Nucleus accumbens (tissue), 56 donors: ENCODE data around the gene IL36RN.

Source experiments
- DNase-seq, 56 donors: peaks; one replicate each; lab custom pipeline; 2025; lab: John Stamatoyannopoulos, UW

Gene IL36RN

DNA sequence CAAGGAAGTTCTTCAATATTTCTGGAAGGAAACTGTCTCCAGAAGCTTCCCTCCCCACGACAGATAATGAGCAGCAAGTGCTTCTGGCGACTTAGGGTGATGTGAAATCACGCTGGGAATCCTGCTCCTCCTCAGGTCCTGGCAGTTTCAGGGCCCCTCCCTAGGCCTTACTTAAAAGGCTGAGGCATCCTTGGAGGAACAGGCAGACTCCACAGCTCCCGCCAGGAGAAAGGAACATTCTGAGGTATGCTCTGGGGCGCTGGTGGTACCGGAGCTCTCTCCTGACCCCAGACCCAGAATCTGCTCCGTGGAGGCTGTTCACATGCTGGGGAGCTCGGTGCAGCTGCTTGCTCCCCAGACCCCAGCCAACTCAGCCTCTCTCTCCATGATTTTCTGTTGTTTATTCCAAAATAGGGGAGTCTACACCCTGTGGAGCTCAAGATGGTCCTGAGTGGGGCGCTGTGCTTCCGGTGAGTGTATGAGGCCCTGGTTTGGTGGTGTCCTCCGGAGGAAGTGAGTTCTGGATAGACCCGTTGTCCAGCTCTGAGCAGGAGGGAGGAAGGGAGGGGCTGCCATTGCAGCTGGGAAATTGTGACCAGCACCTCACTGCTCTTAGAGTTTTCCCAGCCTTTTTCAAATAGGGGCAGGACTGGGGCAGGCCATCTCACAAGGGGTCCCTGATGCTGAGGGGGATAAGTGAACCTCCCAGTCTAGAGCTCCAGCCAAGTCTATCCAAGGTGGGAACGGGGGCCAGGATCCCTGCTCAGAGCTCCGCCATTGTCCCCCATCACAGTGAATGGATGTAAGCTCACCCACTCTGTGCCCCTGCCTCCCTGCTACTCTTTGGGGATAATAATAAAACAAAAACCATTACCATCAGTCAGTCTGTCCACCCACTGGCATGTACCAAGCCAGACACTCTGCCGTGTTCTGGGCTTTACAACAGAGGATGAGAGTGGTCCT lies at the start of gene IL36RN:
TSS of gene IL36RN (plus strand) at position 201 of the 963 bp plus-strand sequence. CDS start at position 442, 241 bp downstream.
- no peak for DNase-seq

DNA sequence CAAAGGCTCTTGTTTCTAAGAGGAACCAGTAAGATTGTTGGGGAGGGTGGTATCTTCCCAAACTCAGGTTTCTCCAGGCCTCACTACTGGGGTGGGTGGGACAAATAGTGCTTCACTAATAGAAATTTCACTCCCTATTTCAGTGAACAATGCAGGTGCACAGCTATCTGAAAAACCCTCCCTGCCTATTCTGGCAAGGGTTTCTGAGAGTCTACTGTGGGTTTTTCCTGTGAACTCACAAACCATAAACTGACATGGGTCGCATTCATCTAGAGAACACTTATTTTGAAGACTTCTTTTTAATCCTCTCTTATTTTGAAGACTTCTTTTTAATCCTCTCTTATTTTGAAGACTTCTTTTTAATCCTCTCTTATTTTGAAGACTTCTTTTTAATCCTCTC lies 49.4 kb upstream of the IL36RN start:
- no peak for DNase-seq

DNA sequence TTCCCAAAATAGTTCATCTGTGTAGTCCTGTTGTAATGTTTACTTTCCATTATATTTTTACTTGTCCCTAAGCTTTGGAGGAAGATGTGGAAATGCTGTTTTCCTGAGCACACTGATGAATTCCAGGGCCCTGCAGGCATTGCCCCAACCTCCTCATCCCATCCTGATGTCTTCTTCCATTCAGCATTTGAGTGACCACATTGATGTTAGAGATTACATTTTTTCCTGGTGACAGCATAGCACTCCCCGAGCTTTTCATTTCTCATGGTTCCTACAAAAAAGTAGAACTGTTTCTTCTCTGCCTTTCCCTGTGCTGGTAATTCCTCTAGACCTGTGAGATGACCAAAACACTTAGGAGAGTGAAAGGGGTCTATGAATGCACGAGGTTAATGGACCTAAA lies 48.9 kb upstream of the IL36RN start:
- no peak for DNase-seq

DNA sequence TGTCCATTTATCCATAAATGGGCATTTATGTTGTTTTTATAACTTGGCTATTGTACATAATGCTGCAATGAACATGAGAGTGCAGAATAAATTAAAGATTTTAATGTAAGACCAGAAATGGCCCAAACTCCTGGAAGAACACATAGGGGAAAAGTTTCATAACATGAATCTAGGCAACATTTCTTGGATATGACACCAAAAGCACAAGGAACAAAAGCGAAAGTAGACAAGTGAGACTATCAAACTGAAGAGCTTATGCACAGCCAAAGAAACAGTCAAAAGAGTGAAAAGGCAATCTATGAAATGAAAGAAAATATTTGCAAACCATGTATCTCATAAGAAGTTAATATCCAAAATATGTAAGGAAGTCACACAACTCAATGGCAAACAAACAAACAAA lies 47.9 kb upstream of the IL36RN start:
- DNase-seq: no peak

DNA sequence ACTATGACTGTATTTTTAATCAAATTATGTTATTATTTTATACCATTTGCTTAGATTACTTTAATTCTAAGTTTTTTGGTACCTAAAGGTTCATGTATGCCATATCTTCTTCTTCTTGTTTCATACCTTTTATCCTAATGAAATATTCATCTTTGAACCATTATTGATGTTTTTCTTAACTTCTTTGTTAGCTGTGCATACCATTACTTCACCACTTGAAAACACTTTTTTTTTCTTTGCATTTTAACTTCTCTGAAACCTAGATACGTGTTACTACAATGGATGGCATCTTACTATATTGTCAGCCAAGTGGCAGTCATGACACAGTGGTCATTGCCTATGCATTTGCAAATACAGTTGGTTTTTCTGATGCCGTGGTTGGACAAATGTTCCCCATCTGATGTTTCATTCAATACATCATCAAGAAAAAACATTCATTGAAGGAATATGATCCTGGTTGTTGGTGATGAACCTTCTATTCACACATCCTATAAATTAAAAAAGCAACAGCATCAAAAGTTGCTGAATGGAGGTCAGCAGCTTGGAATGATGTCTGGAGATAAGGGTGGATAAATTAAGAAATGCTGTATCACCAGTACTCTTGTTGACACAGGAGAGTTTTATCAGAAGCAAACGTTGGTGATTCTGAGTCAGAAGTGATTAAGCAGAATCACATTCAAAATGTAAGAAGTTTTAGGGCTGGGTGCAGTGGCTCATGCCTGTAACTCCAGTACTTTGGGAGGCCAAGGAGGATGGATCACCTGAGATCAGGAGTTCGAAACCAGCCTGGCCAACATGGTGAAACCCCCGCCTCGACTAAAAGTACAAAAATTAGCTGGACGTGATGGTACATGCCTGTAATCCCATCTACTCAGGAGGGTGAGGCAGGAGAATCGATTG lies 46.3 kb upstream of the IL36RN start:
- DNase-seq: no peak

DNA sequence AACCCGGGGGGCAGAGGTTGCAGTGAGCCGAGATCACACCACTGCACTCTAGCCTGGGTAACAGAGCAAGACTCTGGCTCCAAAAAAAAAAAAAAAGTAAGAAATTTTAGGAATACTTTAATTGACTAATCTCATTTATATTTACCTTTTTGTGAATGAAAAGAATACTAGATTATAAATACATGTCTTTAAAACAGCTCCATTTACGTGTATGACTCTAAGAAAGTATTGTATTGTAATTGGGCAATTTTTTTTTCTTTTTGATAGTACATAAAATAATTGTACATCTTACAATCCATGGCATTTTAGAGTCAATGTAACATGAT lies 45.7 kb upstream of the IL36RN start:
- DNase-seq: no peak

DNA sequence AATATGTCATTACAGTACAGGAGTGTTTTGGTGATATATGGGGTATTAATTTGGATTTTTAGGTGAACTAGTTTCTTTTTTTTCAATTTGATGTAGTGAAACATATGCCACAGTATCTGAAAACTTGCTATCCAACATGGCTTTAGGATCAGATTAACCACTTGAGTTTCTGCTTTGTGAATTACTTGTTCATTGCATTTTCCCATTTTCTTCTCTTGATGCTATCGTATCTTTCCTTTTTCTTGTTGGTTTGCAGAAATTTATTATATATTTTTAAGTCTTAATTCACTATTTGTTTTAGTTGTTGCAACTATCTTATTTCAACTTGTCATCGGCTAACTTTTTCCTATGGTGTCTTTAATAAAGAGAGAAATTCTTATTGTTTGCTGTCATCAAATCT lies 44.9 kb upstream of the IL36RN start:
- DNase-seq: no peak

DNA sequence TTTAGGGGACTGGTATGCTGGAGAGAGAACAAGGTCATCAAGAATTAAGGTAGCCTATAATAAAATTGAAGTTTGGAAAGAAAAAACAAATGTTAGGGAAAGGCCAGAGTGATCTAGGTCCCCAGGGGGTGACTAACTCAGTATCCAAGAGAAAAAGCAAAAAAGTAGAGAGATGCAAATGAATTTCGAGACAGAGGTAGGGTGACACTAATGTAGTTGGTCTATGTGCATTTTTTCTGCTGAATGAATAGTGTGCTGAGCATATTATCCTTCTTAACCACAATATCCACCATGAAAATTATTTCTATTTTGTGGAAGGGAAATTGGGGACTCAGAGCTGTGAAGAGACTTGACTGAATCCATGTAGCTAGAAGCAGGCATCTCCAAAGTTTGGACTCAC lies 44.0 kb upstream of the IL36RN start:
- DNase-seq: no peak

DNA sequence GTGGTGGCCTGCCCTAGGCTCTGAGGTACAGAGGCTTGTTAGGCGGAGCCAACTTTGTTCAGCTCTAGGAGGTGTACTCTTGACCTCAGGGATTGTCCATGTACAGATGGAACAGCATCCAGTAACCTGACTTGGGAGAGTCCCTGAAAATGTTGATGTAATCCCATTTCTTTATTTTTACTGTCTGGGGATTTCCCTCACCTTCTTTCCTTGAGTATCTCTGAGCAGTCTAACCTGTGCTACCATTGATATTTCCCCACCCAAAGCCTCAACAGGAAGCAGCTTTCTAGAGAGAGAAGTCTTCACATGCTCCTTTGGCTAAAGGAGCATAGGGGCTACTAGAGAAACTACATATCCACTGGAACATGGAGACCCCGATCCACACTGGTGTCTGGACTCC lies 43.3 kb upstream of the IL36RN start:
- DNase-seq: no peak

DNA sequence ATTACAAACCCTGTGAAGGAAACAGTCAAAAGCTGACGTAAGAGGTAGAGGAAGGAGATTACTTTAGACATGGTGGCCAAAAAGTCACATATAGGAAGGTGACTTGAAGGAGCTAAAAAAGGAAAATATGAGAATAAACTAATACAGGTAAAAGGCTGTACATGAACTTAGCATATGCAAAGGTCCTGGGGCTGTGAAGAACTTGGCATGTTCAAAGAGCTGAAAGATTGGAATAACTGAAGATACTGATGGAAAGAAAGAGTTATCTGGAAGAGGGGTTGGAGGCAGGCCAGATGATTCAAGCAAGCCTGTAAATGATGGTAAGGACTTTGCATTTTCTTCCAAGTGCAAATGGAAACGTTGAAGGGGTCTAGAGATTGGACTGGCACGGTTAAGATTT lies 40.5 kb upstream of the IL36RN start:
- no peak for DNase-seq

DNA sequence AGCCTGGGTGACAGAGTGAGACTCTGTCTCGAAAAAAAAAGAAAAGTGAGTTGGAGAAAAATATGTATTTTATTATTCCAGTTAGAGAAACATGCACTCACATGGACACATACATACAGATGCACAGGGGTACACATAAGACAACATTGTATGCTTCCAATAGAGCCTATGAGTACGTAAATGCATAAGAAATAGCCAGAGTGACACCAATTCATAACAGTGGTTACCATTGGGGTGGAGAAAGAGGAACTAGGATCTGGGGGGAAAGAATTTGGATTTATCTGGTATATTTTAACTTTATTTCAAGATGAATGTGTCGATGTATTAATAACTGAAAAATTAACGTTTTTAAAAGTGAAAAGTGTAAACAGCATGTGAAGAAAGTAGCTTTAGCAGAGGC lies 37.7 kb upstream of the IL36RN start:
- no peak for DNase-seq

DNA sequence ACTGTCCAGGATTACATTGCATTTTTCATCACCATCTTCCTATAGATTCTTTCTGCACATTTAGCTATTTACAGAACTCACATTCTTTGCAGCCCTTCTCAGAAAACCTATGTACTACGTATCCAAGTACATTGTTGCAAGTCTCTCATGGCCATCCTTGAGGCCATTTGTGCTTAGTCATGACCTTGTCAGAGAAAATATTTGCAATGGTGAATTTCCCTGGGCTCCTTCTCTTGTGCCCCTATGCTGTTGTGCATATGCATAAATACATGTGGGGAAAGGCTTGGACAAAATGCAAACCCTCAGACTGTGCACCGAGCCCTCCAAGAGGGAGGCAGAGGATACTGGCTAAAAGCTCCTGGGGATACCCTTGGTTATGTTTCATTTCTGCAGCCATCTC lies 34.2 kb upstream of the IL36RN start:
- DNase-seq: no peak

DNA sequence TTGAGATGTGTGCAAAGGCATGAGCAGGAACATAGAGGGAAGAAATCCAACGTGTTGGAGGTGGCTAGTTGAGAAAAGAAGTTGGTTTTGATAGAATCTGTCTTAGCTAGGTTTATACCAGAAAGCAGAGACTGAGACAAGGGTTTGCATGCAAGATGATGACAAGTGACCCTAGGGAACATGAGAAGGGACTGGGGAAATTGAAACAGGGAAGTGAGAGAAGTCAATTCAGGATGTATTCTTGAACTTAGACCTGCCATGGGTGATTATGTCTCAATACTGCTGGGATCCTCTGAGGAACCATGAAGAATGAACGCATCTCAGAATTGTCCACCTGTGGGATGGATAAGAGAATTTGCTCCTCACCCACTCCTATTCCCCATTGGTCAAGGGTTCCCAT lies 33.3 kb upstream of the IL36RN start:
- no peak for DNase-seq

DNA sequence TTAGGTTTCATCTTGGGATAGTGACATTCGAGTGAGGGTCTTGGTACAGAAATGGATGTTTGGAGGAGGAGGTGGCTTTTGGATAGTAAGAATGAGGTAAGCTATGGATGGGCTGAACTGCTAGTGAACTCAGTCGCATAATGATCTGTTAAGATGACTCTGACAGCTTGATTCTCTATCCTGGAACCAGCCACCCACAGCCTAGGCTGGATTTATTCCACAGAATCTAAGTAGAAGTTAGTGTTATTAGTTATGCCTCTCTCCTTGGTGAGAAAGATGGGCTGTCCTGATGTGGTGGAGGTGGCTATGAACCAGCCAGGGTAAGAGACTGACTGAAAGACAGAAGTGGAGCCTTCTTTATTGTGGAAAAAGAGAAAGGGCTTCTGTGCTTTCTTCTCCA lies 31.3 kb upstream of the IL36RN start:
- DNase-seq: peak in 12 of 56 donors; percentile 2 to 45 (median 24)

DNA sequence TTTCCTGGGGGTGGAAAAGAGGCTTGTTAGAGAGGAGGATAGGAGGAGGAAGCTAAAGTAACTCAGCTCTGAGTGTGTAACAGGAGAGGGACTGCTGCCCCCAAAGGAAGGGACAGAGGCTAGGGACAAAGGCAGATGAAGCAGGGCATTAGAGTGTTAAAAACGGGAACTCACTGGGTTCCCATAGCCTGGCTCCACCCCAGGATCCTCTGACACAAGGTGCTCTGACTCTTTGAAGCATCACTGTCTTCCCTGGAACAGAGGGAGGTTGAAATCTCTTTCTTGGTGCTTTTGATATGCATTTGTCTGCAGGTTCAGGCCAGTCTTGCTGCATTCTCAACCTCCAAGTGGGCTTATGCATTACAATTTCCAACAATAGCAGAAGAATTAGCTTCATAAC lies 30.9 kb upstream of the IL36RN start:
- no peak for DNase-seq

DNA sequence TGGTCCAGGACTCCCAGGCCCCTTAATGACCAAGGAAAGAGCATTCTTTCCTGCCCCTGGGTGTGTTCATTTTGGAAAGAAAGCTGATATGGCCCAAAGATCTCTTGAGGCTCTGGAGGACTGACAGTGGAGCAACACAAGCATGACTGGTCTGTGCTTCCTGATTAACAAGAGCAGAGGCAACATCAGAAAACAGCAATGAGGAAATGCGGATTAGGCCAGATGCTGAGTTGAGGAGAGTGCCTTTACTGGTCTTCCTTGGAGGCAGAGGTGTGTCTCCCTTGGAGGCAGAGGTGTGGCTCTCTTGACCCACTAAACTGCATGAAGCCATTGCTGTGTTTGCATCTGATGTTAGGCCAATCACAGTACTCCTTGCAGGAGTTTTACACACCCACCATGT lies 26.3 kb upstream of the IL36RN start:
- DNase-seq: no peak

DNA sequence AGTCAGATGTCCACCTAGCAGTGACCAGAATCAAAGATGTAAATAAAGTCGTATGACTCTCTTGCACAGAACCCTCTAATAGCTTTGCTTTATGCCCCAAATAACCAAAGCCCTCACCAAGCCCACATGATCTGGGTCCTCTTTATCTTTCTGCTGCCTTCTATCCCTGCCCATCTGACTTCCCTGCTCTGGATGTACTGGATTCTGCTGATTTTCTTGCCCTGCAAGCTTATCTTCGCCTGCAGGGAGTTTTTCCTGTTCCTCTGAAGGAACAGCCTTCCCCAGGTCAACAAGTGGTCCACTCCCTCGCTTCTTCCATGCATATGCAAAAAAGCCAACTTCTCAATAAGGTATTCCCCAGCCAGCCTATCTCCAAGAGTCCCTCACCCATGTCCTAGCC lies 25.0 kb upstream of the IL36RN start:
- no peak for DNase-seq

DNA sequence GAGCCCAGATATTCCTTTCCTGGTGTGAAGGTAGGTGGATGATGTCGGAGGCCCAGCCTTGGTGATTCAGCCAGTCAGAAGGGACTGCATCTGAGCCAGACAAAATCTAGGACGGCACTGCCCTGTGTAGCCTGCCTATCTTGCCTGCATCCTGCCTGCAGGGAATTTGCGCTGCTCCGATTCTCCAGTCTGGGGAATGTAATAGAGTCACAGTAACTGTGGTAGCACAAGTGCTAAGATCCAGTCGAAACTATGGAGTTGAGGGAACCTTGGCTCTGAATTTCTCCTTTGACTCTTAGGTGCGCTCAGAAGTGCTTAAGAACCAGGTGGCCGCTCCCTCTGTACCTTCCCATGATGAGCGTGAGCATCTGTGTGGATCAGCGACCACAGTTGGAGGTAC lies 22.2 kb upstream of the IL36RN start:
- no peak for DNase-seq

DNA sequence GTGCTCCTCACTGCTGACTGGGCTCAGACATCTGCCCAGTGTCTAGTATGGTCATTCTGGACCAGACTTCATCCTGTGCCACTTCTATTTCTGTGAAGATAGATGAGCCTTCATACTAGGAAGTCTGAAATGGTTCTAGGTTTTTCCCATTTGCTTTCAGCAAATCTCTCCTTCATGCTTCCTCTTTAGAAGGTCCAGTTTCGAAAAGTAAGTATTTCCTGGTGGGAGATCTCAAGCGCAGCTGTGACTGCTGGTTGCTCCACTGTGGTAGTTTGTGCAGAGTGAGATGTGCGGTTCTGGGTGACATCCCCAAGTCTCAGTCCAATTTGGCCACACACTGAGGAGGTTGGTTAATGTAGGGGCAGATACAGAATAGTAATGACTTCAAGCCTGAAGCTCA lies 20.7 kb upstream of the IL36RN start:
- DNase-seq: no peak

DNA sequence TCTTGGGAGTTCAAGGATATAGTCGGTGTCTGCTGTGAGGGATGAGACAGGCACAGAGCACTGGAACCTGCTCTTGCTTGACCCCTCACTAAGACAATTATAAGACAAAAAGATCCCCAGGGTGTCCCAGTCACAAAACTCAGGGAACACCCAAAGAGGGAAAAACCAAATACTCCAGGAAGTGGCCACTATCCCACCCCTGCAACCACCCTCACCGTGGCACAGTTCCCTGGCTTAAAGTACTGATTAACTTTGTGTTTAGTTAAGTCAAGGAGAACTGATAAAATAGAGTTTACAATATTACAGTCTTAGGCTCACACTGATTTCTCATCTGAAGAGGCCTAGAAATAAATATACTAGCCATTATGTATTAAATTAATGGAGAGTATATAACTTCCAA lies 19.8 kb upstream of the IL36RN start:
- DNase-seq: no peak

DNA sequence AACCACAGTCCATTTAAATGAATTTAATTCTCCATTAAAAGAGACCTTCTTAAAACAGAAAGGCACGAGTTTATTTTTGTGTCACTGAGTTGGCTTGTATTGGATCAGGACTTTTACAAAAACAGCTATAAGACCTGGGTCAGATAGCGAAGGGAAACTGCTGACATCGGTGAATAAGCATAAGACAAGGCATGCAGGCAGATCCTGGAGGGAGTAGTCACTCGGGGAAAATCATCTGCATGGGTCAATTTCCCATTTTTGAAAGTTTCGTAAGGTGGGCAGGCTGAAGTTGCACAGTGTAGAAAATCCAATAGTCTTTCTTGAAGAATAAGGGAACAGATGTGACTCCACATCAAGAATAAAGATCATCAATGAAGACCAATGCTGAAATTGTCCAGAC lies 19.3 kb upstream of the IL36RN start:
- no peak for DNase-seq

DNA sequence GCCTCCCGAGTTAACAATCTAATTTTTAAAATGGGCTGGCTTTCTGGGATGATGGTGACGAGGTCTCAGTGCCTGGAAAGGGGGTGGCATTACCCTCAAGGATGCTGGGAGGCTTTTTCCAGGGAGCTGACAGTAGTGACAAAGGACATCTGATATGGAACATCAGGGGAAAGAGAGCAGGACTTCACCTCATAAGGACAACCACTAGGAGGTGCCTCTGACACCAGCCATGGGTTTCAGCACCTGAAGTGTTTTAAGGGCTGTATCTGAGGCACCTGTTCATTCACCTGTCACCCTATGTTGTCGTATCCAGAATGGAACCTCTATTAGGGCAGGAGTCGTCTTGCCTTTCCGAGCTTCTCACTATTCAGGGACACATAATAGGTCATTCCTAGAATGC lies 17.1 kb upstream of the IL36RN start:
- DNase-seq: no peak
